ENCODE results near the gene XRCC5. TPM values are rescaled to one million over a fixed set of nuclear protein-coding genes. Genes with fewer than 3 reads are reported as not detected.

XRCC5 gene
- total and polyA plus RNA-seq, 2 donors (not counting 3 experiments of a cell fraction or from before 2014, with no cell fraction given), result 267 to 319 TPM

DNA sequence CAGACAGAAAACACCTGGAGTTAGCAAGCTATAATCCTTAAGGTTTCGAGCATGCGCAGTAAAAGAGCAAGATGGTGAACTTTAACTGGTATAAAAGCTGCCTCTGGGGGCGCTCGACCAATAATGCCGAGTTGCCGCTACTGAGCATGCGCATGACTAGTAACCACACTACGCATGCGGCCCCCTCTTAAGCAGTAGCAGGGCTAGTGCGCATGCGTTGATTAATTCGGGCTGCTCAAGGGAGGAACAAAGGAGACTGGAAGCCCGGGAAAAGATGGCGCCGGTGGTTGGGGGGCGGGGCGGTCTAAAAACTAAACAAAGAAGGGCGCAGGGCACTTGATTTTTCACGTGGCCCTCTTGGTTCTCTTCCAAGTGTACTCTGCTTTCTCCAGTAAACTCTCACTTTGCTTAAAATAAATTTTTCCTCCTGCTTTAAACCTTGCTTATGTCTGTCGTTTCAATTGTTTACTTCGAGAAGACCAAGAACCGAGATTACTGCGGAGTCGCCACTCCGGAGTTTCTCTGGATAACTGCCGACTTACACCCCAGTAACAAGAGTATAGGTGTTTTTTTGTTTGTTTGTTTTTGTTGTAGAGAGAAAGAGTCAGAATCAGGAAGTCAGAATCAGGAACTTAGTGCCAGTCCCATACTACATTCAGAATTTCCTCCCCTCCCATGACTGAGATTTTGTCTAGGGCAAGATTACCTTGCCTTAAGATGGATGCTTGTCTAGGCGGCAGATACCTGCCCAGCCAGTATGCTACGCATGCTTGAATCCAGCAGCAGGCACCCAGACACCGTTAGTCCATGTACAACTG lies 5.8 kb downstream of the XRCC5 start:
- no TSS peak for BruUV-seq (replicated peaks)
- peak overlapping the region; percentile 87 for H3K27ac ChIP-seq (ENCODE audit: insufficient read depth, low read depth, low read length)
- peak overlapping the region; percentile 33 to 80 (median 35) for H3K4me3 ChIP-seq (replicated peaks in 1 of 3; ENCODE audit: insufficient read depth in 1 of 3, low read depth in 1 of 3, low read length in 3 of 3)
- CTCF ChIA-PET, result interaction anchor here (0.6 to 1.6 kb wide), 7 partner anchors 8 to 81 kb away, joined by 3 to 8 read pairs (median 4); partner anchors contain the start of genes PECR and TMEM169
- H2AFZ ChIP-seq (ENCODE audit: low read depth, low read length), result peak overlapping the region; percentile 29
- H3K4me2 ChIP-seq (ENCODE audit: insufficient read depth, low read length), result peak overlapping the region; percentile 96
- peaks cover 20 to 44% of the 10 kb centered on the region in 2 experiments for H3K36me3 ChIP-seq (ENCODE audit: control insufficient read depth in 2 of 2, extremely low read depth in 1 of 2, insufficient read depth in 2 of 2, low read length in 2 of 2)
- H3K9me3 ChIP-seq (replicated peaks; ENCODE audit: control insufficient read depth, insufficient read depth, low read length), result no peaks in the 10 kb centered on the region
- POLR2A ChIA-PET, result interaction anchor here (0.9 to 1.0 kb wide), 3 partner anchors 8 to 35 kb away, joined by 3 to 8 read pairs (median 5); no protein-coding TSS in a partner anchor
- DNase-seq (ENCODE audit: low read depth, low spot score) (peak; percentile 100), FAIRE-seq (peak; percentile 96)
- no peaks in the 10 kb centered on the region for H3K27me3 ChIP-seq (ENCODE audit: control insufficient read depth in 2 of 2, insufficient read depth in 2 of 2, low read length in 2 of 2)
- H3K79me2 ChIP-seq (ENCODE audit: control insufficient read depth, insufficient read depth, low read length), result peaks cover 78% of the 10 kb centered on the region
- H3K9ac ChIP-seq (replicated peaks; ENCODE audit: extremely low read depth, insufficient read depth, low read length), result peak overlapping the region; percentile 96
- H3K4me1 ChIP-seq (ENCODE audit: control insufficient read depth, extremely low read depth, insufficient read depth, low read length), result peaks cover 26% of the 10 kb centered on the region
- H3K9me1 ChIP-seq (replicated peaks; ENCODE audit: control insufficient read depth, extremely low read depth, insufficient read depth, low read length), result no peaks in the 10 kb centered on the region
- intact Hi-C loops (cut with micrococcal nuclease), result loop anchor here (1.0 to 10.0 kb wide), 4 partner anchors 287 to 520 kb away; partner anchors contain the start of genes IGFBP2, RPL37A and SMARCAL1
- dilution Hi-C loops (cut with MboI; ENCODE audit: extremely low pct_ligation_motif_present, low sequenced_read_pairs), result no loop called here
- TF ChIP-seq POLR2AphosphoS5 (IDR thresholded peaks at IDR 0.05; ENCODE audit: insufficient read depth, low read depth, low read length) (peak; percentile 89), FOS (IDR thresholded peaks at IDR 0.05; ENCODE audit: borderline replicate concordance, insufficient read depth, low read length) (no peak), CTCF (IDR thresholded peaks at IDR 0.05; ENCODE audit: extremely low read depth in 1 of 2, insufficient read depth in 1 of 2, low read depth in 1 of 2, low read length in 2 of 2) (peak; percentile 84 to 95), POLR2A (IDR thresholded peaks at IDR 0.05; ENCODE audit: low read depth, low read length) (peak; percentile 86)
- no peaks in the 10 kb centered on the region for H4K20me1 ChIP-seq (replicated peaks; ENCODE audit: control insufficient read depth, extremely low read depth, insufficient read depth, low read length)

All from endothelial cell of umbilical vein (primary cell).